HepG2 (cell line): ENCODE data around the gene CCNA2. TPM values are rescaled to one million over a fixed set of nuclear protein-coding genes. Genes with fewer than 3 reads are reported as not detected.
A peak's percentile ranks its signal among the peaks of the same experiment; 100 is the strongest.

Source experiments
- ATAC-seq: fragments of 200-7000 bp; cut with Tn5 transposase; 3 replicates; pipeline ENCODE4 v1.9.1; 2020; ENCODE audit warnings: mild to moderate bottlenecking, moderate library complexity
- BruUV-seq: library from RNA; stranded (reverse); fragments of 400-500 nt; replicated peaks from 2 replicates; lab custom pipeline; 2021; lab: Mats Ljungman, UMichigan
- CTCF ChIA-PET: fragments of 300-600 bp; formaldehyde crosslinking; extraction: SDS; loops from one replicate; lab custom pipeline; 2021; ENCODE audit warnings: low total read pairs, inconsistent platforms, low intra/inter-chr PET ratio; lab: Yijun Ruan, JAX
- POLR2A ChIA-PET: fragments of 350-600 bp; sonication (Branson Sonifier 250); formaldehyde crosslinking; loops from one replicate; lab custom pipeline; 2020; ENCODE audit warnings: antibody characterized with exemption, inconsistent platforms; lab: Yijun Ruan, JAX
- DNase-seq: peaks from one replicate; pipeline ENCODE4 v3.0.0-alpha.2; 2015; ENCODE audit warnings: low spot score
- FAIRE-seq: peaks from 3 replicates; lab custom pipeline; 2011; peaks lifted over from hg19 to GRCh38; lab: Jason Lieb, UNC
- H2AFZ ChIP-seq: one replicate; pipeline ENCODE4 v1.6.1; 2011; ENCODE audit warnings: low read length, inconsistent platforms
- H3K27ac ChIP-seq: fragments of 300-600 bp; 3 replicates; pipeline ENCODE4 v1.8.0; 2011; ENCODE audit warnings: mixed run types, mild to moderate bottlenecking, mixed read lengths, low read length, inconsistent platforms; ENCODE audit not compliant: insufficient read depth; ENCODE audit errors: extremely low read length
- H3K27me3 ChIP-seq, 2 experiments: fragments of 200-600 bp in 1 of 2; 2 replicates in 1 of 2; 3 replicates in 1 of 2; pipeline versions ENCODE4 v1.6.0 to v1.8.0; 2011; ENCODE audit warnings: low read length in 2 of 2, mild to moderate bottlenecking in 2 of 2, moderate library complexity in 2 of 2, inconsistent platforms in 1 of 2; ENCODE audit not compliant: insufficient read depth in 2 of 2, control insufficient read depth in 1 of 2
- H3K36me3 ChIP-seq, 2 experiments: fragments of 200-600 bp in 1 of 2; replicated peaks in 1 of 2; 2 replicates in 1 of 2; 3 replicates in 1 of 2; pipeline versions ENCODE4 v1.5.1 to v1.8.0; 2011; ENCODE audit warnings: low read length in 2 of 2, inconsistent platforms in 1 of 2; ENCODE audit not compliant: insufficient read depth in 2 of 2, control insufficient read depth in 1 of 2
- H3K4me1 ChIP-seq: 2 replicates; pipeline ENCODE4 v1.5.1; 2012; ENCODE audit warnings: low read length, inconsistent platforms; ENCODE audit not compliant: insufficient read depth
- H3K4me2 ChIP-seq: 2 replicates; pipeline ENCODE4 v1.6.0; 2011; ENCODE audit warnings: low read depth, low read length, inconsistent platforms
- H3K4me3 ChIP-seq, 3 experiments: fragments of 200-600 bp in 1 of 3; sonication (generic), shearing (Covaris generic) in 1 of 3; replicated peaks in 1 of 3; 2 replicates each; pipeline ENCODE4 v1.5.1; 2011 to 2016; ENCODE audit warnings: low read length in 3 of 3, inconsistent platforms in 2 of 3, low read depth in 2 of 3, mild to moderate bottlenecking in 2 of 3, control low read depth in 1 of 3, mixed read lengths in 1 of 3; ENCODE audit not compliant: insufficient read depth in 1 of 3
- H3K79me2 ChIP-seq: one replicate; pipeline ENCODE4 v1.6.1; 2011; ENCODE audit warnings: low read length, inconsistent platforms; ENCODE audit not compliant: insufficient read depth
- H3K9ac ChIP-seq: 2 replicates; pipeline ENCODE4 v1.6.0; 2011; ENCODE audit warnings: mild to moderate bottlenecking, low read depth, low read length, inconsistent platforms; ENCODE audit not compliant: insufficient read depth
- H3K9me3 ChIP-seq: 2 replicates; pipeline ENCODE4 v1.5.1; 2012; ENCODE audit warnings: mild to moderate bottlenecking, low read length
- H4K20me1 ChIP-seq: 2 replicates; pipeline ENCODE4 v1.6.0; 2011; ENCODE audit warnings: inconsistent platforms, mild to moderate bottlenecking, low read length, moderate library complexity; ENCODE audit not compliant: insufficient read depth
- ARHGAP35 ChIP-seq: sonication (generic); formaldehyde crosslinking; IDR thresholded peaks from 2 replicates; pipeline ENCODE4 v1.9.0; 2022; ENCODE audit warnings: mild to moderate bottlenecking, inconsistent platforms, moderate library complexity, missing genetic modification reagents, borderline replicate concordance
- CCAR2 ChIP-seq: fragments of 200-400 bp; formaldehyde crosslinking; optimal IDR thresholded peaks from 2 replicates; pipeline ENCODE3; 2018; ENCODE audit warnings: low read depth, mild to moderate bottlenecking, low read length, moderate library complexity
- FIP1L1 ChIP-seq: fragments of 200-400 bp; formaldehyde crosslinking; IDR thresholded peaks from 2 replicates; pipeline ENCODE4 v1.6.1; 2018; ENCODE audit warnings: low read depth, mild to moderate bottlenecking, low read length, moderate library complexity, borderline replicate concordance; ENCODE audit not compliant: insufficient read depth
- HNF4A ChIP-seq: sonication (generic); formaldehyde crosslinking; IDR thresholded peaks from 2 replicates; pipeline ENCODE4 v1.4.0; 2020; ENCODE audit warnings: missing genetic modification reagents
- HNRNPK ChIP-seq: fragments of 200-400 bp; formaldehyde crosslinking; IDR thresholded peaks from 2 replicates; pipeline ENCODE4 v1.6.1; 2018; ENCODE audit warnings: low read length, low read depth, moderate library complexity, mild to moderate bottlenecking; ENCODE audit not compliant: poor library complexity, severe bottlenecking
- IRX3 ChIP-seq: sonication (generic); formaldehyde crosslinking; IDR thresholded peaks from 2 replicates; pipeline ENCODE4 v1.8.1; 2023; ENCODE audit warnings: mild to moderate bottlenecking, low read depth, missing genetic modification reagents, borderline replicate concordance
- MBD4 ChIP-seq: IDR thresholded peaks from 2 replicates; pipeline ENCODE4 v1.6.1; 2012; ENCODE audit warnings: low read length, inconsistent platforms, borderline replicate concordance
- NFIB ChIP-seq: sonication (generic); formaldehyde crosslinking; IDR thresholded peaks from 2 replicates; pipeline ENCODE4 v1.9.0; 2021; ENCODE audit warnings: missing genetic modification reagents, mild to moderate bottlenecking, borderline replicate concordance
- NKX3-1 ChIP-seq: sonication (generic); formaldehyde crosslinking; IDR thresholded peaks from 2 replicates; pipeline ENCODE4 v1.5.0; 2020; ENCODE audit warnings: missing genetic modification reagents
- RCOR2 ChIP-seq: IDR thresholded peaks from 2 replicates; pipeline ENCODE4 v1.6.1; 2016; ENCODE audit warnings: missing biosample characterization, missing genetic modification reagents
- TIGD3 ChIP-seq: sonication (generic); formaldehyde crosslinking; IDR thresholded peaks from 2 replicates; pipeline ENCODE4 v1.5.1; 2020; ENCODE audit warnings: mild to moderate bottlenecking, missing genetic modification reagents, borderline replicate concordance
- ZKSCAN1 ChIP-seq: fragments of 150-350 bp; IDR thresholded peaks from 2 replicates; pipeline ENCODE4 v1.6.1; 2014; ENCODE audit warnings: low read length
- ZMYM3 ChIP-seq: sonication (generic); formaldehyde crosslinking; IDR thresholded peaks from 2 replicates; pipeline ENCODE4 v1.5.1; 2020; ENCODE audit warnings: mild to moderate bottlenecking, missing genetic modification reagents
- ZNF644 ChIP-seq: IDR thresholded peaks from 2 replicates; pipeline ENCODE4 v1.6.1; 2016; ENCODE audit warnings: low read depth
- ZNF749 ChIP-seq: sonication (generic); formaldehyde crosslinking; IDR thresholded peaks from 2 replicates; pipeline ENCODE4 v1.8.0; 2022; ENCODE audit warnings: mild to moderate bottlenecking, missing genetic modification reagents, moderate library complexity, borderline replicate concordance
- ZNF780A ChIP-seq: sonication (generic); formaldehyde crosslinking; IDR thresholded peaks from 2 replicates; pipeline ENCODE4 v1.8.0; 2022; ENCODE audit warnings: mild to moderate bottlenecking, missing genetic modification reagents, moderate library complexity
- ZSCAN22 ChIP-seq: sonication (generic); formaldehyde crosslinking; IDR thresholded peaks from 2 replicates; pipeline ENCODE4 v1.4.0; 2020; ENCODE audit warnings: mild to moderate bottlenecking, missing genetic modification reagents
- WGBS: methylation state at CpG from one replicate; pipeline ENCODE4 v1.1.6; 2017; ENCODE audit warnings: low lambda C conversion rate; 5-methylcytosine and 5-hydroxymethylcytosine counted together
- in situ Hi-C: cut with HindIII; loops from 2 replicates; pipeline ENCODE4 v1.10.0; 2017; ENCODE audit warnings: low pct_unique_long_range_greater_than_20kb; ENCODE audit not compliant: extremely low pct_ligation_motif_present
- intact Hi-C: fragments of 100-400 bp; cut with micrococcal nuclease; formaldehyde crosslinking; loops from one replicate; pipeline ENCODE4 v1.10.0; 2022; ENCODE audit not compliant: unreplicated experiment
- polyA plus RNA-seq, 8 experiments: library from polyadenylated mRNA; depleted of rRNA in 3 of 8; stranded (reverse) in 7 of 8; unstranded in 1 of 8; fragments of >200 nt; fragmentation: Illumina TruSeq in 4 of 8; extraction: Trizol in 4 of 8; gene quantifications; 2 replicates each; pipeline versions ENCODE4 v1.2.1 to v1.2.3, GENCODE V29; 2011 to 2016; ENCODE audit warnings: low read depth in 4 of 8, missing spikeins in 1 of 8, mixed read lengths in 1 of 8; ENCODE audit not compliant: insufficient read depth in 1 of 8
- total RNA-seq, 5 experiments: library from RNA; depleted of rRNA; stranded (reverse); fragments of >200 nt; fragmentation: Illumina TruSeq; extraction: Trizol; gene quantifications; 2 replicates each; pipeline ENCODE4 v1.2.3, GENCODE V29; 2016; ENCODE audit warnings: low read depth in 1 of 5

The CCNA2 gene
- total and polyA plus RNA-seq, 2 of the 13 experiments (the other 11 are each of a cell fraction or from before 2014, with no cell fraction given) = 31.3 to 105 TPM

GRCh38 chr4:121851354-121851753 lies 27.7 kb upstream of the CCNA2 start:
- 97% methylated on average over 1 of the region's 1 CpG for WGBS
- Histone ChIP-seq H3K36me3 (peaks cover 0 to 2% of the 10 kb centered on the region in 2 experiments; a peak in 2 of 5 replicates), H3K27me3 (no peaks in the 10 kb centered on the region), H3K27ac (no peak overlapping the region), H3K4me1 (no peaks in the 10 kb centered on the region), H3K79me2 (no peaks in the 10 kb centered on the region), H2AFZ (no peak overlapping the region), H3K4me2 (no peak overlapping the region), H4K20me1 (no peaks in the 10 kb centered on the region), H3K9ac (no peak overlapping the region), H3K4me3 (no peak overlapping the region), H3K9me3 (no peaks in the 10 kb centered on the region)
- ATAC-seq = no peak
- intact Hi-C loops (no loop called here), in situ Hi-C loops (no loop called here)
- ChIA-PET POLR2A (no interaction called here), CTCF (no interaction called here)
- BruUV-seq = no TSS peak
- no peak for FAIRE-seq
- no peak for DNase-seq
- TF ChIP-seq ZNF749 (CRISPR knock-in tag) (no peak), HNRNPK (peak; percentile 96), ZSCAN22 (CRISPR knock-in tag) (no peak), MBD4 (no peak), FIP1L1 (no peak), TIGD3 (no peak), ZNF644 (CRISPR knock-in tag) (no peak), HNF4A (no peak)

GRCh38 chr4:121846662-121847061 lies 23.0 kb upstream of the CCNA2 start:
- in situ Hi-C loops (no loop called here), intact Hi-C loops (no loop called here)
- Histone ChIP-seq H3K9me3 (no peaks in the 10 kb centered on the region), H3K36me3 (peaks cover 1 to 9% of the 10 kb centered on the region in 2 experiments; a peak in 2 of 5 replicates), H3K4me2 (no peak overlapping the region), H4K20me1 (no peaks in the 10 kb centered on the region), H3K4me1 (no peaks in the 10 kb centered on the region), H3K27ac (no peak overlapping the region), H3K27me3 (no peaks in the 10 kb centered on the region), H2AFZ (no peak overlapping the region), H3K79me2 (no peaks in the 10 kb centered on the region), H3K4me3 (no peak overlapping the region), H3K9ac (no peak overlapping the region)
- no TSS peak for BruUV-seq
- WGBS = 90% methylated on average over 6 of the region's 6 CpGs
- POLR2A ChIA-PET = no interaction called here
- no peak for ATAC-seq
- DNase-seq = no peak
- FAIRE-seq = no peak
- CTCF ChIA-PET = no interaction called here
- TF ChIP-seq CCAR2 (no peak), ZKSCAN1 (no peak), NKX3-1 (CRISPR knock-in tag) (no peak), ZNF780A (no peak), ARHGAP35 (no peak), RCOR2 (CRISPR knock-in tag) (no peak), IRX3 (CRISPR knock-in tag) (no peak), ZMYM3 (CRISPR knock-in tag) (no peak), NFIB (no peak)
